MG63 (cell line): ENCODE results near the gene ALPK3. TPM values are rescaled to one million over a fixed set of nuclear protein-coding genes. Genes with fewer than 3 reads are reported as not detected.

Source experiments
- DNase-seq: peaks from one replicate; pipeline ENCODE4 v3.0.0-alpha.2; 2020
- H3K27me3 ChIP-seq: fragments of 250-450 bp; sonication (Bioruptor Pico); 2 replicates; pipeline ENCODE4 v1.5.1; 2020; ENCODE audit warnings: mild to moderate bottlenecking, moderate library complexity
- H3K36me3 ChIP-seq: fragments of 250-450 bp; sonication (Bioruptor Pico); 2 replicates; pipeline ENCODE4 v1.5.1; 2020; ENCODE audit warnings: mild to moderate bottlenecking, moderate library complexity
- H3K4me3 ChIP-seq: fragments of 250-450 bp; sonication (Bioruptor Pico); 2 replicates; pipeline ENCODE4 v1.5.1; 2020; ENCODE audit warnings: mild to moderate bottlenecking, moderate library complexity
- H3K9me3 ChIP-seq: fragments of 250-450 bp; sonication (Bioruptor Pico); 2 replicates; pipeline ENCODE4 v1.5.1; 2020; ENCODE audit warnings: mild to moderate bottlenecking, moderate library complexity
- total RNA-seq: library from RNA; depleted of rRNA; stranded (reverse); fragments of >200 nt; shearing (Covaris generic); gene quantifications from 2 replicates; pipeline ENCODE4 v1.2.3, GENCODE V29; 2014; ENCODE audit warnings: low replicate concordance

Gene ALPK3
- total RNA-seq, 1 experiment from 2014 or later, result 1.1 TPM

GRCh38 chr15:84907731-84908130 is 90.6 kb downstream of the ALPK3 start:
- H3K4me3 ChIP-seq, result no peak overlapping the region
- H3K9me3 ChIP-seq, result no peaks in the 10 kb centered on the region
- no peaks in the 10 kb centered on the region for H3K36me3 ChIP-seq
- no peaks in the 10 kb centered on the region for H3K27me3 ChIP-seq
- no peak for DNase-seq

DNA sequence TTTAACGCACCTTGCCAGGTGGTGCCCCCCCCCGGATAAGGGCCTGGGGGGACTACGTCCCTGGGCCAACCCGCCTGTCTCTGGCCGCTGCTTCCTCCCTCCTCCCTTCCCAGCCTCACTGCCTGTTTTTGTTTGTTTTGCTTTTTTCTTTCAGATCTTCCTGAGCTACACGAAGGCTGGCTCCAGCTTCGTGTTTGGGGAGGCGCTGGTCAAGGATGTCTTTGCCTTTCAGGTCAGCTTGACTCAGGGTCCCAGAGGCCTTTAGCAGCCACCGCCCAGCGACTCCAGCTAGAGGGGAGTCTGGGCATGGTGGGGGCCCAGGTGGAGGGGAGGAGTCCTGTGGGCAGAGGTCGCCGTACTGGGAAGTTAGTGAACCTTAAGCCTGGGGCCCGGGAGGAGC is 91.4 kb downstream of the ALPK3 start:
- Histone ChIP-seq H3K9me3 (no peaks in the 10 kb centered on the region), H3K4me3 (no peak overlapping the region), H3K27me3 (no peaks in the 10 kb centered on the region), H3K36me3 (no peaks in the 10 kb centered on the region)
- DNase-seq, result no peak

- no peaks in the 10 kb centered on the region for H3K9me3 ChIP-seq
- no peak for DNase-seq
- no peaks in the 10 kb centered on the region for H3K27me3 ChIP-seq
- no peak overlapping the region for H3K4me3 ChIP-seq
- H3K36me3 ChIP-seq, result no peaks in the 10 kb centered on the region
Measured at GRCh38 chr15:84909029-84909428, 91.9 kb downstream of the ALPK3 start.

DNA sequence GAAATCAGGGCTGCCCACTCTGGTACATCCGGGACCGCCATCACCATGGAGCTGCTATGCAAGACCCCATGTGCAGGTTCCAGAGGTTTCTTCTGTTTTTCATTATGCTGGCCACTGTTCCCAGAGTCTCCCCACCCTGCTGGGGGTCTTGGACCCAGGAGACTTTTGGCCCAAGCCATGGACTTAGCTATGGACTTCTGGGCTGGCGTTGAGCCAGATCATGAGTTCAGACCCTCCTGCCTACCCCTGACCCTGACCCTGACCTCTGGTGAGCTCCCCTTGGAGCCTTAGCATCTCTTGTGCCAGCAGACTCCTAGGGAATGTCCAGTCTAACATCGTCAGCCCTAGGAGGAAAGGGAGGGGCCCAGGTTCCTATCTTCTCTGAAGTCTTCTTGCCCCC is 92.6 kb downstream of the ALPK3 start:
- DNase-seq, result no peak
- Histone ChIP-seq H3K9me3 (no peaks in the 10 kb centered on the region), H3K4me3 (no peak overlapping the region), H3K36me3 (no peaks in the 10 kb centered on the region), H3K27me3 (no peaks in the 10 kb centered on the region)

DNA sequence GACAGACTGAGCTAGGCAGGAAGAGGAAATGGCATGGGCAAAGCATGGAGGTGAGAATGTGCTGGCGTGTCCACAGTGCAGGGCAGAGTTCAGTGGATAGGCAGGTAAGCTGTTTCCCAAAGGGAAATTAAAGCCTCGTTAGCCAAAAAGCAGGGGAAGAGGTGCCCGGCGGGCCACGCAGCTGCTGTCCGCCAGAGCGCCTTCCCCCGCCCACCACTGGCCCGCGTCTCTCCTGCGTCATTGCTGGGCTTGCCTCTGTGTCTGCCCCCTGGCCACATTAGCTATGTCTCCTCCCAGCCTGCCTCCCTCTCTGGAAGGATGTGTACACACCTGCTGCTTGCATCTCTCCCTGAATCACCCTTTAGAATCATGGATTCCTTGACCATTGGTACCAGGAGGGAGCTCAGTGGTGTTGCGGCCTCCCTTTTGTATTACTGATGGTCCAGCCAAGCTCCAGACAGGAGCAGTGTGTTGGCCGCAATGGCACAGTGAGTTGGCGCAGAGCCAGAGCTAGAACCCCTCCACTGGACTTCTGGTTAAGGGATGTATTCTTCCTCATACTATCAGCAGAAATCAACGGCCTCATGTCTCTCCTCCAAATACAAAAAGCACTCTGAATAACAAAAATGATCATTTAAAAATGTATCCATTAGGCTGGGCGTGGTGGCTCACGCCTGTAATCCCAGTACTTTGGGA is 93.9 kb downstream of the ALPK3 start:
- Histone ChIP-seq H3K27me3 (no peaks in the 10 kb centered on the region), H3K4me3 (no peak overlapping the region), H3K36me3 (no peaks in the 10 kb centered on the region), H3K9me3 (no peaks in the 10 kb centered on the region)
- no peak for DNase-seq

- H3K4me3 ChIP-seq, result no peak overlapping the region
- peak; percentile 99 for DNase-seq
- H3K9me3 ChIP-seq, result no peaks in the 10 kb centered on the region
- no peaks in the 10 kb centered on the region for H3K36me3 ChIP-seq
- H3K27me3 ChIP-seq, result no peaks in the 10 kb centered on the region
Measured at GRCh38 chr15:84911879-84912660, 94.9 kb downstream of the ALPK3 start.

GRCh38 chr15:84913360-84913723 is 96.2 kb downstream of the ALPK3 start:
- H3K4me3 ChIP-seq, result no peak overlapping the region
- no peaks in the 10 kb centered on the region for H3K9me3 ChIP-seq
- H3K27me3 ChIP-seq, result no peaks in the 10 kb centered on the region
- no peak for DNase-seq
- no peaks in the 10 kb centered on the region for H3K36me3 ChIP-seq

DNA sequence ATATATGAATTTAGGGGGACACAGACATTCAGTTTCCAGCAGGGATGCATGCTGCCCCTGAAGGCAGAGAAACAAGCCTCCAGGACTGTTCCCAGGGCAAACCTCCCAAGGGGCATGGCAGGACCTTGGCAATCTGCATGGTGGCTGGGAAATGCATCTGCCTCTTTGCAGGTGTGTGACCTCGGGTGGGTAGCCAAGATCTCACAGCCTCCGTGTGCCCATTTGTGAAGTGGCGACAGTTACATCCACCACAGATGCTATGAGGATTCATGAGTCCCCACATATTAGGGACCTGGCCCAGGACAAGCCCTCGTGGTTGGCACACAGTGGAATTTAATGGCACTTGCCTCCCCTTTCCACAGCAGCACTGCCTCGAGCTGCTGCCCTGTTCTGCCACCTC is 97.2 kb downstream of the ALPK3 start:
- DNase-seq, result no peak
- Histone ChIP-seq H3K4me3 (no peak overlapping the region), H3K36me3 (no peaks in the 10 kb centered on the region), H3K9me3 (no peaks in the 10 kb centered on the region), H3K27me3 (no peaks in the 10 kb centered on the region)

GRCh38 chr15:84914909-84915605 is 97.9 kb downstream of the ALPK3 start:
- Histone ChIP-seq H3K36me3 (no peaks in the 10 kb centered on the region), H3K9me3 (no peaks in the 10 kb centered on the region), H3K4me3 (no peak overlapping the region), H3K27me3 (no peaks in the 10 kb centered on the region)
- peak; percentile 56 for DNase-seq

DNA sequence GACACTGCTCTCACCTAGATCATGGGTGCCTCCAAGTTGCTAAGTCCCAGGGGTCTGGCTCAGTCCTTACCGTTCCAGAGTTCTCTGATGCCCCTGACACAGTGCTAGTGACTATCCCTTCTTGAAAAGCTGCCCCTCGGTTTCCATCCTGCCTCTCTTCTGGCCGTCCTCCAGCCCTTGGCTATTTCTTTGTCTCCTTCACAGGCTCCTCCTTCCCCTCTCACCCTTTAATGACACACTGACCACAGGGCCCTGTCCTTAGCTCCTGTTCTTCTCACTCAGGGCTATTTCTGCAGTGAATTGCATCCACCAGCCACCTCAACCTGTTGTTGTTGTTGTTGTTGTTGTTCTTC is 98.4 kb downstream of the ALPK3 start:
- DNase-seq, result no peak
- Histone ChIP-seq H3K36me3 (no peaks in the 10 kb centered on the region), H3K9me3 (no peaks in the 10 kb centered on the region), H3K4me3 (no peak overlapping the region), H3K27me3 (no peaks in the 10 kb centered on the region)

- no peaks in the 10 kb centered on the region for H3K9me3 ChIP-seq
- H3K27me3 ChIP-seq, result no peaks in the 10 kb centered on the region
- H3K36me3 ChIP-seq, result no peaks in the 10 kb centered on the region
- no peak overlapping the region for H3K4me3 ChIP-seq
- DNase-seq, result no peak
Measured at GRCh38 chr15:84917452-84917851, 100.3 kb downstream of the ALPK3 start.

- H3K4me3 ChIP-seq, result no peak overlapping the region
- DNase-seq, result no peak
- no peaks in the 10 kb centered on the region for H3K27me3 ChIP-seq
- H3K36me3 ChIP-seq, result no peaks in the 10 kb centered on the region
- no peaks in the 10 kb centered on the region for H3K9me3 ChIP-seq
Measured at GRCh38 chr15:84919106-84919667, 102.0 kb downstream of the ALPK3 start.

- DNase-seq, result peak; percentile 30
Measured at GRCh38 chr15:84921121-84921520, 104.0 kb downstream of the ALPK3 start.

DNA sequence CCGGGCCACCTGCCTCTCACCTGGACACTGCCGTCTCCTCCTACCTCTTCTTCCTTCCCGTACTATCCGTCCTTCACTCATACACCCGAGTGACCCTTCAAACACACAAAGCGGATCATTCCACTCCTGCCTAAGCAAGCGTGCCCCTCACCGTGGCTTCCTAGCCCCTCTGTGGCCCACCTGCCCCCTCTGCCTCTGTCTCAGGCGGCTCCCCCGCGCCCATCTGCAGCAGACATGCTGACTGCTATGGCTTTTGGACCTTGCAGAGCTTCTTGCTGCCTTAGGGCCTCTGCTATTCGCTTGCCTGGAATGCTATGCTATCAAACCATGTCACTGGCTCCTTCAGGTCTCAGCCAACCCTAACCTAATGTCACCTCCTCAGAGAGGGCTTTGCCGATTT is 105.4 kb downstream of the ALPK3 start:
- no peak overlapping the region for H3K4me3 ChIP-seq
- no peaks in the 10 kb centered on the region for H3K27me3 ChIP-seq
- no peaks in the 10 kb centered on the region for H3K36me3 ChIP-seq
- no peaks in the 10 kb centered on the region for H3K9me3 ChIP-seq
- no peak for DNase-seq

More at GRCh38 chr15:84921121-84921520, 104.0 kb downstream of the ALPK3 start:
- no peak overlapping the region for H3K4me3 ChIP-seq
- no peaks in the 10 kb centered on the region for H3K9me3 ChIP-seq
- no peaks in the 10 kb centered on the region for H3K27me3 ChIP-seq
- H3K36me3 ChIP-seq, result no peaks in the 10 kb centered on the region
